ENCODE data around the gene HNF4A. TPM values are rescaled to one million over a fixed set of nuclear protein-coding genes. Genes with fewer than 3 reads are reported as not detected.

The HNF4A gene
- total and polyA plus RNA-seq, 7 donors: 0.03 to 0.13 (median 0.03) TPM; not detected in 4

- H3K9me3 ChIP-seq: no peaks in the 10 kb centered on the region
- H3K36me3 ChIP-seq (ENCODE audit: insufficient read depth in 1 of 2, low read depth in 1 of 2): no peaks in the 10 kb centered on the region
- peaks cover 0 to 17% (median 0%) of the 10 kb centered on the region in 3 donors for H3K27me3 ChIP-seq (ENCODE audit: insufficient read depth in 3 of 3, low read length in 2 of 3)
- DNase-seq (no peak), ATAC-seq (no peak)
- 47 to 64% (median 61%) methylated on average over 6 of the region's 6 CpGs for WGBS, 3 donors
- no peaks in the 10 kb centered on the region for H3K4me1 ChIP-seq
- intact Hi-C loops (cut with DNase I): no loop called here
- H3K27ac ChIP-seq: no peak overlapping the region
- TF ChIP-seq CTCF (IDR thresholded peaks at IDR 0.05): no peak
- H3K4me3 ChIP-seq: no peak overlapping the region
Measured at GRCh38 chr20:44350567-44350966, 4.9 kb upstream of the HNF4A start.

GRCh38 chr20:44354979-44355497 lies 461 bp upstream of the HNF4A start:
- H3K9me3 ChIP-seq: no peaks in the 10 kb centered on the region
- 79 to 83% (median 82%) methylated on average over 6 of the region's 6 CpGs for WGBS, 3 donors
- H3K4me1 ChIP-seq: no peaks in the 10 kb centered on the region
- DNase-seq (no peak), ATAC-seq (no peak)
- peaks cover 0 to 15% (median 0%) of the 10 kb centered on the region in 3 donors for H3K27me3 ChIP-seq (ENCODE audit: insufficient read depth in 3 of 3, low read length in 2 of 3)
- intact Hi-C loops (cut with DNase I): no loop called here
- H3K4me3 ChIP-seq: no peak overlapping the region
- TF ChIP-seq CTCF (IDR thresholded peaks at IDR 0.05): no peak
- H3K27ac ChIP-seq: no peak overlapping the region
- no peaks in the 10 kb centered on the region for H3K36me3 ChIP-seq (ENCODE audit: insufficient read depth in 1 of 2, low read depth in 1 of 2)

- ATAC-seq: no peak
- DNase-seq: no peak
- no peaks in the 10 kb centered on the region for H3K36me3 ChIP-seq (ENCODE audit: insufficient read depth in 1 of 2, low read depth in 1 of 2)
- H3K27me3 ChIP-seq (ENCODE audit: insufficient read depth in 3 of 3, low read length in 2 of 3): peaks cover 0 to 17% (median 0%) of the 10 kb centered on the region in 3 donors
- intact Hi-C loops (cut with DNase I): no loop called here
- 74 to 79% (median 74%) methylated on average over 14 of the region's 14 CpGs for WGBS, 3 donors
- H3K4me1 ChIP-seq: no peaks in the 10 kb centered on the region
- no peaks in the 10 kb centered on the region for H3K9me3 ChIP-seq
- H3K4me3 ChIP-seq: no peak overlapping the region
- no peak overlapping the region for H3K27ac ChIP-seq
- TF ChIP-seq CTCF (IDR thresholded peaks at IDR 0.05): no peak
Measured at GRCh38 chr20:44356353-44356723, 839 bp downstream of the HNF4A start.

DNA sequence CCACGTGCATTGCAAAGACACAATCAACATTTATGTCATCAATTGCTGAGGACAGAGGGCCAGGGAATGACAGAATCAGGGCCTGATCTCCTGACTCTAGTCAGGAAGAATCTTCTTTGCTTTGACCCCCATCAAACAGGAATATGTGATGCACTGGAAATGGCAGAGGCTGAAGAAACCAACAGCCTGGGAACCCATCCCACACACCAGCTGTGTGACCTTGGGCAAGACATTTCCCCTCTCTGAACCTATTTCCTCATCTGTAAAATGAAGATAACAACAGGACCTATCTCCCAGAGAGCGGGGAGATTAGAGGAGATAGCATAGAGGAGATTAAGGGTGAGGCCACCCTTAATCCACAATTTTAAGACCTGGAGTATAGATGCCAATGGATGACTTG lies 1.5 kb downstream of the HNF4A start:
- no peak for TF ChIP-seq CTCF (IDR thresholded peaks at IDR 0.05)
- intact Hi-C loops (cut with DNase I): no loop called here
- no peaks in the 10 kb centered on the region for H3K36me3 ChIP-seq (ENCODE audit: insufficient read depth in 1 of 2, low read depth in 1 of 2)
- no peak overlapping the region for H3K27ac ChIP-seq
- no peaks in the 10 kb centered on the region for H3K9me3 ChIP-seq
- H3K4me1 ChIP-seq: no peaks in the 10 kb centered on the region
- H3K27me3 ChIP-seq (ENCODE audit: insufficient read depth in 3 of 3, low read length in 2 of 3): peaks cover 0 to 17% (median 0%) of the 10 kb centered on the region in 3 donors
- ATAC-seq (no peak), DNase-seq (no peak)
- no peak overlapping the region for H3K4me3 ChIP-seq
- 61 to 70% (median 70%) methylated on average over 2 of the region's 2 CpGs for WGBS, 3 donors

- DNase-seq (no peak), ATAC-seq (no peak)
- Histone ChIP-seq H3K27me3 (ENCODE audit: insufficient read depth in 3 of 3, low read length in 2 of 3) (peaks cover 0 to 15% (median 0%) of the 10 kb centered on the region in 3 donors), H3K4me3 (no peak overlapping the region), H3K36me3 (ENCODE audit: insufficient read depth in 1 of 2, low read depth in 1 of 2) (no peaks in the 10 kb centered on the region), H3K9me3 (no peaks in the 10 kb centered on the region), H3K27ac (no peak overlapping the region), H3K4me1 (no peaks in the 10 kb centered on the region)
- no peak for TF ChIP-seq CTCF (IDR thresholded peaks at IDR 0.05)
- WGBS, 3 donors: 39 to 51% (median 48%) methylated on average over 4 of the region's 4 CpGs
- intact Hi-C loops (cut with DNase I): no loop called here
Measured at GRCh38 chr20:44357555-44358125, 2.1 kb downstream of the HNF4A start.

Data from psoas muscle (tissue), 8 donors.